GM19463 (cell line): ENCODE measurements around the gene DSC1.
"Not testable (repeated sequence)": the region's sequence is repeated elsewhere in the genome, so short reads cannot be mapped to it uniquely, and the experiment has no call there.

Experiments
- ATAC-seq: cut with Tn5 transposase; IDR thresholded peaks from one replicate; pipeline ENCODE4 v1.9.1; 2021; ENCODE audit warnings: mild to moderate bottlenecking, moderate library complexity; ENCODE audit not compliant: unreplicated experiment

The DSC1 gene

DNA sequence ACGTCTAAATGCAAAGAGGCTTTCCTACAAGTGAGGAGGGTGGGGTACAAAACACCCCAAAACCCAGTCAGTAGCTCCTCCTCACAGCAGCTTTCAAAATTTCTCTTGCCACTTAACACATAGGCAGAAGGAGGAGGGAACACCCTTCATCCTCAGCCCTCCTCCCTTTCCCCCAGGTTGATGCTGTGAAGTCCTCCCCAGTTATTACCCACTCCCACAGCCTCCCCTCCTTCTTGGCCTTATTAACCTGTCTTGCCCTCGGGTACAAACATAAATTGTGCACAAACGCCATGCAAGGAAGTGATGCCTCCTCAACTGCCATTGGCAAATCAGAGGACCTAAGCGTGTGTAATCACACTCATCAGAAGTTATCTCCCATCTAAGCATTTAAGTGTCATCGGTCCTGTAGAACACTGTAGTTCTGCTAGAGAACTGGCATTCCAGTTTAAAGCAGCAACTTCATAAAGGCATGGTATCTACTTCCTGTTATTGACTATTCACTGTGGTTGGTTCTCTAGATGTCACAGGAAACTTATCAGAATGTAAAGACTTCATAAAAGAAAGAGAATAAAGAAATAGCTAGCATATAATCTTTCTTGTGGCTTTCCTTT lies at the start of gene DSC1:
TSS of gene DSC1 (minus strand) at position 32 of the 611 bp plus-strand sequence. CDS start 262 bp downstream, outside the sequence.
- no peak for ATAC-seq

GRCh38 chr18:31211047-31211446 lies 48.4 kb upstream of the DSC1 start:
- no peak for ATAC-seq

GRCh38 chr18:31209041-31209440 lies 46.4 kb upstream of the DSC1 start:
- no peak for ATAC-seq

DNA sequence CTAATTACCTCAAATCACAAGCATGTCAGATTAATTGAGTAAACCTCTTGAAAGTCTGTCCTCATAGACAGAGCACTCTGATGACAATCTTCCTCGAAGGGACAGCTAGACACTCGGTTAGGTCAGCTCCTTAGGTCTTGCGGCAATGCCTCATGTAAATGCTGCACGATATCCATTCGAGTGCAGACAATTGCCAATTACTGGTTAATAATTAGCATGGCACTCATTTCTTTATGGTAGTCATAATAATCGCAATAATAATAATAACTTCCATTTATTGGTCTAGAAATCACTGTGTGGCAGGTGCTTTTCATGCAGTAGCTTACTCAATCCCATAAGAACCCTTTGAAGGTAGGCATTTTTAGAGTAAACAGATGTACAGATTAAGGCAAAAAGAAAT lies 44.7 kb upstream of the DSC1 start:
- ATAC-seq, result no peak

GRCh38 chr18:31206787-31207381 lies 44.2 kb upstream of the DSC1 start:
- ATAC-seq, result peak; percentile 96

DNA sequence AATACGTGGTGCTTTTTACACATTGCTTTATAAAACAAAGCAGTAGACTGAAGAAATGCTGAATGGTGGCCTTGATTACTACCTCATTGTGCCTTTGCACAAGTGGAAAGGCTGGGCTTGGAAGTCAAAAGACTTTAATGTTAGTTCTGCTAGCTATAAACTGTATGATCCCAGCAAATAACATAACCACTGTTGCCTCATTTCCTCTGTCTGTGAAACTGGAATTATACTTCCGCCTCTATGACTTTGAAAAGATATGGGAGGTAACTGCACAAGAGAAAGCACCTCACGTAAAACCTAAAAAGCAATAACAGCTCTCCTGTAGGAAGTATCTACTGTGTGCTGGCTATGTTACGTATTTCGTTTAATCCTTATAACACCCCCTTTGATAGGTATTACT lies 43.4 kb upstream of the DSC1 start:
- no peak for ATAC-seq

- ATAC-seq, result no peak
Measured at GRCh38 chr18:31205273-31205672, 42.6 kb upstream of the DSC1 start.

- no peak for ATAC-seq
Measured at GRCh38 chr18:31204833-31205232, 42.2 kb upstream of the DSC1 start.

- ATAC-seq, result no peak
Measured at GRCh38 chr18:31204166-31204565, 41.5 kb upstream of the DSC1 start.

DNA sequence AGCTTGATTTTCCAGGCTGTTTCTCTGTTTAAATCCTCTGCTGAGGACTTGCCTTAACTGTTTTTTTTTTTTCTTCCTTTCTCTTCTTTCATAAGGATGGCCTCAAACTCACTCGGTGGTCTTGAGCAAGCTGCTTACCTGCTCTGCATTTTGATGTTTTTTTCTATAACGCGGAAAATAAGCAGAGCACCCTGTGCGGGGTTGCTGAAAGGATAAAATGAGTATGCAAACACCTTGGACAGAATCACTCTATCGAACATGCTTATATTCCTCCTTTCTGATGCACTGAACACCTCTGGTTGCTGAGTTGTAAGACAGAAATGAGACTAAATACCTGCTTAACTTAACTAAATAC lies 41.1 kb upstream of the DSC1 start:
- ATAC-seq, result no peak

DNA sequence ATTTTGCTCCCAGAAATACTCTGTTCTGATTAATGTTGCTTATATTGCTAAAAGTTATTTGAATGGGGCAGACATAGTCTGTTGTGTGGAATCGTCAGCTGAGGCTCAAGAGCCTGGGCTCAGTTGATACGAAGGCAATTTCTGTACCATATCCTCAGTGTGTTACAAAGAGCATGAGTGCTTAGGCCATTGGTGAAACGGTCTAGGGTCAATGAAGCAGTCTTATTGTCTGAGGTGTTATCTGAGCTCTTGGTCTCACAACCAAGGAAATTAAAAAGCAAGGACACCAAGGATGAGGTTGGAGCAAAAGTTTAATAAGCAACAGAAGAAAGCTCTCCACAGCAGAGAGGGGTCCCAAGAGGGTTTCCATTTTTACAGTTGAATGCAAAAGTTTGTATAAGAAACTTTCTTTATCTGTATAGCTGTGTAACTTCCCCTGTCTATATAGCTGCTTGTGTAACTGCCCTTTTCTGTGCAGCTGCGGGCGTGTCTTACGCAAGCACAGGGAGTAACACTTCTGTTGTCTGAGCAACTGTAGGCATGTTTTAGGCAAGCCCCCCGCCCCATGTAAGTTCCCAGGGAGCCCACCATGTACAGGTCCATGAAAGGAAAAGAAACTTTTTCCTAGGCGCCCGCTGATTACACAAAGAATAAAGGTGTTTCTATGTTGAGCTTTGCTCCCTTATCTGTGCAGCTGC lies 40.6 kb upstream of the DSC1 start:
- ATAC-seq, result no peak

DNA sequence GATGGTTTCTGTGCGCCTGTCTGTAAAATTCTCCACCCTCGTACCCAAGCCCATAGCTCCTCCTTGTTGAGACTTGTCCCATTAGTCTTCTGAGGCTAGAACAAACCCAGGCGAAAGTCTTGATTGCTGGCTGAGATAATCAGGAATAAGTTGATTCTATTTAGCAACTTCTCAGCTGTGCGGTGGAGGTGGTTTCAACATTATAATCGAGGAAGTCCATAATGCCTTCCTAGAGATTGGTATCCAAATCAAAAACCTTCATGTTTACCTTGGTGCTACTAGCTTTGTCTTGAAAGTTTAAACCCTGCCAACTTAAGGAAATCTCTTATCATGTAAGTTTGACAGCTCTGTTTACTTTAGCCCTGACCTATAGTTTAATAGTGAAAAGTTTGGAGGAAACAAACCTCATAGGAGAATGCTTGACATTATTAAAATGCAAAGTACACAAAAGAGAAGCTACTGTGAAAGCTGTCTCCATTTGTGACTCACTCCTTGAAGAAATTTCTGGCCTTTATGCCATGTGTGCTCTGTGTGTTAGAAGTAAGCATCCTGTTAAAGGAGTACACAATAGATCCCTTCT lies 36.6 kb upstream of the DSC1 start:
- no peak for ATAC-seq

GRCh38 chr18:31197676-31198075 lies 35.0 kb upstream of the DSC1 start:
- ATAC-seq, result peak; percentile 58

- ATAC-seq, result no peak
Measured at GRCh38 chr18:31195063-31195462, 32.4 kb upstream of the DSC1 start.

DNA sequence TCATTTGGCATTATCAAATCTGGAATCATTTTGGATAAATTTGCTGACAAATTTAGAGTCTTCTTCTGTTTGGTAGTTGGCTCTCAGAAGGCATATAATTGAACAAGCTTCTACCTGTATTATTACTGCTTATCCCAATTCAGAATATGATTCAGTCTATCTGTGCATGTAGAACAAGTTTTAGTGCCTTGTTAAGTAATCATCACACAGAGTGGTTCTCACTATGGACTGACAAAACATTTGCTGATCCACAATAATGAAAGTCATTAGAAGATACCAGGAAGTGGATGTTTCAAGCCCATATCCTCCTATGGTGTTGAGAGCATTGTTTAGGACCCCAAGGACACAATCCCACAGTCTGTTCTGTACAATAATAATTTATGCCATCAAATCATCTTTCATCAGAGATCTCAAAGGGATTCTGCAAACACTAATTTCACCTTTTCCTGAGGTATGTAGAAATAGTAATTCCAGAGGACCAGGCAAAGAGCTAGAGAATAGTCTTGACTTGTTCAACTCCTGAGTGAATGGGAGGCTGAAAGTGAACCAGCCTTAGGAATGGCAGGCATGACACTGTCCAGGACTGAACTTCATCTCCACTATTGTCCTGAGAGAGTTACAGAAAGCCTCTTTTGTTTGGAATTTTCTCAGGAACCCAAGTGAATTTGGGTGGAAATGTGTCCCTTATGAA lies 29.6 kb upstream of the DSC1 start:
- ATAC-seq, result no peak

DNA sequence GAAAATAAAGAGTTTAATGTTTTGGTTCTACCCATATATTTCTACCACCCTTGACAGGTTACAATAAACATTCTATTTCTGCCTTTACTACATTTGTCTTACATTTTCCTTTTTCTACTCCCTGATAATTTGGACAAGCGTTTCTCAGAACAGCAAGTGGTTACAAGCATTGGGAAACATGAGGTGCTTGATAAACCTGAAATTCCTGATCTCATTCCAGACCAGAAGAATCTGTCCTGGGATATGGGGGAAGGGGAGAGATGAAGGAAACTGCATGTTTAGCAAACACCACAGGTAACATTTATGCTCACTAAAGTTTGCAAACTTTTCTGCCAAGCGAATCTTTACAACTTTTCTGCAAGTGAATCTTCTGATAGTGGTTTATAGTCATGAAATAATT lies 28.3 kb upstream of the DSC1 start:
- ATAC-seq, result no peak

DNA sequence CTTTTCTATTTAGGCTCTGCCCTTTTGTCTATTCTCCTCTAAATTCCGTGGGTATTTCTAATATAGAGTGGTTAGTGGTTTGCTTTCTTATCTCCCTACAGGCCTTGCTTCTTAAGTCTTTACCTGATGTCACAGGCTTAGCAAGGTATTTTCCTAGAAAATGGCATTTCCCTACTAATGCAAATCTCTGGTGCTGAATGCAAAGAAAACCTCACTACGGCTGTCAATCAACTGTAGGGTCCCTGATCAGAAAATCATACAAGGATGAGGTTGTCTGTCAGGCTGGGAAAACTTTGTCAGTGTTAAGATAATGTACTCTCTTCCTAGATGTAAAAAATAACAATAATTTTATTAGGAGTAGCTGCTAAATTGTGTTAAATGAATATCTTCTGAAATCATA lies 27.1 kb upstream of the DSC1 start:
- no peak for ATAC-seq

DNA sequence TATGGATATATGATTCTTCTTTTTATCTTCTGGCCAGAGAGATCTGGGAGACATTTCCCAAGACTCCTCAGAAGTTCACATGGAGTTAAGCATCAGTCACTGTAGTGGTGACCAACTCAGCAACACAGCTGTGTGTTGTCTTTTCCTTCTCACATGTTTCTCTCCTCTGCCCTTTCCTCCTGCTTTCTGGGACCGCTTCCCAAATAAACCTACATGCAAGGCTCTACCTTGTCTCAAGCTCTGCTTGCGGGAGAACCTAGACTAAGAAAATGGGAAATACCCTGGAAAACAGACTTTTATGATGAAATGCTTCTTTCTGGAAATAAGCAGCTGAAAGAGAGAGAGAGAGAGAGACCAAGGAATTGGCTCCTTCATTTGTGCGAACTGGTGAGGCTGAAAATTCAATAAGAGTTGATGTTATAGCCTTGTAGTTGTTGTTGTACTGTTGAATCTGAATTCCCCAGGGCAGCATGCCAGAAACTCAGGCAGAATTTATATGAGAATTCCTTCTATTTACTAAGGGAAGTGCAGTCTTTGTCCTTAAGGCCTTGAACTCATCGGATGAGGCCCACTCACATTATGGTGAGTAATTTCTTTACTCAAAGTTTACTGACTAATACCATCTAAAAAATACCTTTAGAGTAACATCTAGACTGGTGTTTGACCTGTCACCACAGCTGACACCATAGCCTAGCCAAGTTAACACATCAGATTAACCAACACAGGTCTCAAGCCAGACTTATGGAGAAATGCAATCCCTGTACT lies 22.7 kb upstream of the DSC1 start:
- no peak for ATAC-seq

DNA sequence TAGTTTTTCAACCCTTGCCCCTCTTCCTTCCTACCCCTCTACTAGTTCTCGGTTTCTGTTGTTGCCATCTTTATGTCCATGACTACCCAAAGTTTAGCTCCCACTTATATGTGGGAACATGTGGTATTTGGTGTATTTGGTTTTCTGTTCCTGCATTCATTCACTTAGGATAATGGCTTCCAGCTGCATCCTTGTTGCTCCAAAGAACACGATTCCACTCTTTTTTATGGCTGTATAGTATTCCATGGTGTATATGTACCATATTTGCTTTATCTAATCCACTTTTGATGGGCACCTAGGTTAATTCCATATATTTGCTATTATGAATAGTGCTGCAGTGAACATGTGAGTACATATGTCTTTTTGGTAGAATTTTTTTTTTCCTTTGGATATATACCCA lies 20.6 kb upstream of the DSC1 start:
- no peak for ATAC-seq

DNA sequence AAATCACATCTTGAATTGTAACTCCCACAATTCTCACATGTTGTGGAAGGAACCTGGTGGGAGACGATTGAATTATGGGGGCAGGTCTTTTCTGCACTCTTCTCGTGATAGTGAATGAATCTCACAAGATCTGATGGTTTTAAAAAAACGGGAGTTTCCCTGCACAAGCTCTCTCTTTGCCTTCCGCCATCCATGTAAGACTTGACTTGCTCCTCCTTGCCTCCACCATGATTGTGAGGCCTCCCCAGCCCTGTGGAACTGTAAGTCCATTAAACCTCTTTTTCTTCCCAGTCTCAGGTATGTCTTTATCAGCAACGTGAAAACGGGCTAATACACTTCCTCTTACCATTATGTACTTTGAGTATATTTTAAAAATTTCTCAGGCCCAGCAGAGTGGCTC lies 14.7 kb upstream of the DSC1 start:
- ATAC-seq, result not testable (repeated sequence)

- ATAC-seq, result no peak
Measured at GRCh38 chr18:31176531-31176930, 13.9 kb upstream of the DSC1 start.
